Gastrocnemius medialis (tissue), 4 donors: ENCODE data around the gene AAR2. TPM values are rescaled to one million over a fixed set of nuclear protein-coding genes. Genes with fewer than 3 reads are reported as not detected.

Experiments
- ATAC-seq, 2 donors: fragments of 150-250 bp; one replicate each; pipeline ENCODE4 v1.9.1; 2016
- DNase-seq, 2 donors: peaks; one replicate each; pipeline ENCODE4 v3.0.0-alpha.2; 2019
- H3K27ac ChIP-seq, 4 donors: fragments of 200-600 bp; sonication (generic); 1 replicate in 1 of 4; 2 replicates in 3 of 4; pipeline ENCODE4 v1.5.1; 2016 to 2018; ENCODE audit warnings: mild to moderate bottlenecking in 2 of 4, moderate library complexity in 1 of 4
- H3K27me3 ChIP-seq, 3 donors: fragments of 200-600 bp; sonication (generic) in 2 of 3; 1 replicate in 1 of 3; 2 replicates in 2 of 3; pipeline versions ENCODE4 v1.5.1 to v1.6.0; 2016 to 2019; ENCODE audit warnings: mild to moderate bottlenecking in 1 of 3, moderate library complexity in 1 of 3
- H3K36me3 ChIP-seq, 2 donors: fragments of 200-600 bp; sonication (generic) in 1 of 2; one replicate each; pipeline ENCODE4 v1.5.1; 2017 to 2018
- H3K4me1 ChIP-seq, 2 donors: fragments of 200-600 bp; sonication (generic) in 1 of 2; one replicate each; pipeline ENCODE4 v1.5.1; 2016 to 2017; ENCODE audit warnings: mild to moderate bottlenecking in 2 of 2
- H3K4me3 ChIP-seq, 4 donors: fragments of 200-600 bp; sonication (generic) in 3 of 4; 1 replicate in 1 of 4; 2 replicates in 3 of 4; pipeline ENCODE4 v1.5.1; 2016 to 2019; ENCODE audit warnings: mild to moderate bottlenecking in 2 of 4
- H3K9me3 ChIP-seq, 3 donors: fragments of 200-600 bp; sonication (generic) in 2 of 3; 1 replicate in 1 of 3; 2 replicates in 2 of 3; pipeline ENCODE4 v1.5.1; 2016 to 2019
- CTCF ChIP-seq, 5 experiments: fragments of 450-650 bp in 3 of 5; fragments of 200-600 bp in 2 of 5; sonication (generic) in 2 of 5; IDR thresholded peaks in 4 of 5; conservative IDR thresholded peaks in 1 of 5; 1 replicate in 4 of 5; 2 replicates in 1 of 5; pipeline ENCODE4 v1.5.1; 2016 to 2019; ENCODE audit warnings: antibody characterized with exemption in 5 of 5, mild to moderate bottlenecking in 3 of 5, moderate library complexity in 3 of 5
- POLR2A ChIP-seq, 2 donors: fragments of 450-650 bp; IDR thresholded peaks; one replicate each; pipeline ENCODE4 v1.6.1; 2017; ENCODE audit warnings: antibody characterized with exemption in 2 of 2, mild to moderate bottlenecking in 2 of 2, moderate library complexity in 2 of 2
- in situ Hi-C, 4 donors: fragments of 200-750 bp; cut with MboI; loops; one replicate each; pipeline versions ENCODE4 v1.15.0 to v1.8.0; 2017; ENCODE audit warnings: low sequenced_read_pairs in 4 of 4
- intact Hi-C: fragments of 100-400 bp; cut with DNase I; formaldehyde crosslinking; loops from one replicate; pipeline ENCODE4 v1.15.1; 2023; ENCODE audit warnings: low total_unique reads
- total RNA-seq, 4 donors: library from RNA; depleted of rRNA; stranded (reverse); fragments of >200 nt; gene quantifications; one replicate each; pipeline versions ENCODE4 v1.1.0 to v1.2.3, GENCODE V29; 2016

The AAR2 gene
- total RNA-seq, 4 donors from 2014 or later = 18.7 to 24.4 (median 21.2) TPM

DNA sequence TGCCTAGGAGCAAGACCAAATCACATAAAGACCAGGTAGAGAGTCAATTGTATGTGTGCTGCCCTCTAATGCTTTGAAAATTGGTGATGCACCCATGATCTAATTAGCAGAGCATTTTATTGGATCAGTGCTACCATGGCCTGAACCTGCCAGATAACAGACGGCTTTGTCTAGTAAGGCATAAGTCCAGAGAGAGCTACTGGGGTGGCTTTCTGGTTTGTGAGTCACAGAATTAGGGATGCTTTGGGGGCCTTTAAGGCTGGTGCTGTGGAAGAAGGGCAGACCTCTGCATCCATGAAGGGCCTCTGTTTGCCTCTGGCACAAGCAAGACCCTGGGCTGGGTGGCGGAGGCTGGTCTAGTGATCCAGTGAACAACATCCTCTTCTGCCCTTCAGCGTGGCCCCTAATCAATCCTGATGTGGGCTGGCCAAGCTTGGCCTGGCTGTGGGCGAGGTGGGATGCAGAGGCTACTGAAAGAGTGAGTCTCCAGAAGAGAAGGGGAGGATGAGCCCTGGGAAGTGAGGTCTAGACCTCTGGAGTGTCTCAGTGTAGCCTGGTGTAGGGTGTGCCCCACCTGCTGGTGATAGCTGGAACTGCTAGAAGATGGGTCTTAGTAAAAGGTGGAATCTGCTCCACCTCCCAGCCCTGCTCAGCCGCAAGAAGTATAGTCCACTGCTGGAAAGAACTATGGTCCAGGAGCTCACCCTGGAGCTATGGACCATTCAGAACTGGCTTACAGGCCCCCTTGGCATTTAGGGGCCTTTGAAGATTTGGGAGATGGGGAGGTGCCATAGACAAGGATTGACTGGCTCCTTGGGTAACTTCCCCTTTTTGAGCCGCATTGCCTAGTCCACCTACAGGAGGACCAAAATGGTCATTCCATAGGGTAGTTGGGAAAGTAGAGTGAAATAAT lies 36.7 kb upstream of the AAR2 start:
- intact Hi-C loops (loop anchor here (1.0 to 5.0 kb wide), 3 partner anchors 43 to 688 kb away; no protein-coding TSS in a partner anchor), in situ Hi-C loops (loop anchor here (5.0 to 25.0 kb wide), 5 partner anchors 235 to 413 kb away; partner anchors contain the start of gene RAB5IF (in 1 of the 4))
- ATAC-seq = peak; percentile 73 to 86
- no peaks in the 10 kb centered on the region for H3K9me3 ChIP-seq
- H3K4me3 ChIP-seq = no peak overlapping the region
- peaks cover 0 to 4% of the 10 kb centered on the region in 2 donors for H3K4me1 ChIP-seq
- no peaks in the 10 kb centered on the region for H3K36me3 ChIP-seq
- no peak overlapping the region for H3K27ac ChIP-seq
- TF ChIP-seq CTCF (IDR thresholded peaks at IDR 0.05 in 4 of 5, conservative IDR thresholded peaks at IDR 0.05 in 1 of 5) (peak; percentile 73 to 90 (median 85)), POLR2A (IDR thresholded peaks at IDR 0.05) (no peak)
- H3K27me3 ChIP-seq = no peaks in the 10 kb centered on the region
- DNase-seq = peak; percentile 37 to 74

DNA sequence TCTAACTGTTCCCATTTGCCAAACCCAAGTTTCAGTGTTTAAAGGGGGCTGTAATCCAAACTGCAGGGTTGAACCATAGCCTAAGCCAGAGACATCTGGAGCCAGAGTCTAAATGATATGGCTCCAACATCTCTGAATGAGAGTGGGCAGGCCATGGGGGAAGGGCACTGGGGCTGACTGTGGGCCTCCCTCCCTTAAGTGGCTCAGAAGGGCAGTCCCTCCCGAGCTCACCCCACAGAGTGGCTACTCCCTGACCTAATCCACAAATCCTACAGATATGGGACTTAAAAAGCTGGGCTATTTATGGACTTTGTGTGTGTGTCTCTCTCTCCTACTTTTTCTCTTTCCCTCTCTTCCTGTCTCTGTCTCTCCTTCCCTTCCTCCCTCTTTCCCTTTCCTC lies 35.8 kb upstream of the AAR2 start:
- H3K27me3 ChIP-seq = no peaks in the 10 kb centered on the region
- DNase-seq (no peak), ATAC-seq (no peak)
- H3K4me3 ChIP-seq = no peak overlapping the region
- no peak overlapping the region for H3K27ac ChIP-seq
- no peaks in the 10 kb centered on the region for H3K36me3 ChIP-seq
- peaks cover 0 to 4% of the 10 kb centered on the region in 2 donors for H3K4me1 ChIP-seq
- in situ Hi-C loops = loop anchor here (5.0 to 25.0 kb wide), 5 partner anchors 234 to 412 kb away; partner anchors contain the start of gene RAB5IF (in 1 of the 4)
- no peaks in the 10 kb centered on the region for H3K9me3 ChIP-seq
- no peak for TF ChIP-seq POLR2A (IDR thresholded peaks at IDR 0.05)
- TF ChIP-seq CTCF (IDR thresholded peaks at IDR 0.05 in 4 of 5, conservative IDR thresholded peaks at IDR 0.05 in 1 of 5) = no peak
- intact Hi-C loops = loop anchor here (5.0 kb wide), 1 partner anchor 687 kb away; no protein-coding TSS in a partner anchor

- no peak for ATAC-seq
- H3K4me1 ChIP-seq = peaks cover 0 to 4% of the 10 kb centered on the region in 2 donors
- no peak for DNase-seq
- intact Hi-C loops (loop anchor here (5.0 kb wide), 1 partner anchor 686 kb away; no protein-coding TSS in a partner anchor), in situ Hi-C loops (loop anchor here (5.0 to 25.0 kb wide), 5 partner anchors 234 to 411 kb away; partner anchors contain the start of gene RAB5IF (in 1 of the 4))
- H3K36me3 ChIP-seq = no peaks in the 10 kb centered on the region
- no peaks in the 10 kb centered on the region for H3K9me3 ChIP-seq
- H3K27me3 ChIP-seq = no peaks in the 10 kb centered on the region
- H3K27ac ChIP-seq = no peak overlapping the region
- no peak overlapping the region for H3K4me3 ChIP-seq
- TF ChIP-seq CTCF (IDR thresholded peaks at IDR 0.05 in 4 of 5, conservative IDR thresholded peaks at IDR 0.05 in 1 of 5) (no peak), POLR2A (IDR thresholded peaks at IDR 0.05) (no peak)
Measured at GRCh38 chr20:36201198-36201597, 35.1 kb upstream of the AAR2 start.

DNA sequence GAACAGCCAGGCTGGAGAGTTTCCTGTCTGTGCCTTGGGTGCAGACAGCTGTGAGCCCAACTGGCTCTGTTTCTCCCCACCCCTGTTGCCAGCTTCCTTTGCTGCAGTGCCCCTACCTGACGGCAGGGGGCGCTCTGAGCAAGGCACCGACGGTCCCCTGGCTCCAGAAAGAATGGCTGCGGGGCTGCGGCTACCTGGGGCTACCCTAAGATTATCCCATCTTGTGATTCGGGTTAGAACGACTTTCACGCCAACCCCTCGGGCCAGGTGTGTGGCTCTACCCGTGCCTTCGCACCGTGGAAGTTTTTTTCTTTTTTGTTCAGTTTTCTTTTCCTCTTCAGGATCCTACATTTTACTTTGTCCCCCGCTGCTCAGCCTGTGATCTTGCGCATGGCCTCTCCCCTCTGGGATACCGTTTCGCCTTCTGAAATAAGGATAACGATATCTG lies 33.4 kb upstream of the AAR2 start:
- DNase-seq (peak; percentile 16 to 56), ATAC-seq (peak; percentile 29 to 70)
- Histone ChIP-seq H3K9me3 (no peaks in the 10 kb centered on the region), H3K36me3 (no peaks in the 10 kb centered on the region), H3K27ac (no peak overlapping the region), H3K4me3 (no peak overlapping the region), H3K27me3 (no peaks in the 10 kb centered on the region), H3K4me1 (peaks cover 0 to 4% of the 10 kb centered on the region in 2 donors)
- in situ Hi-C loops = loop anchor here (5.0 to 25.0 kb wide), 5 partner anchors 232 to 409 kb away; partner anchors contain the start of gene RAB5IF (in 1 of the 4)
- intact Hi-C loops = loop anchor here (1.0 to 5.0 kb wide), 3 partner anchors 236 to 684 kb away; partner anchors contain the start of gene RAB5IF
- peak; percentile 90 to 96 (median 92) for TF ChIP-seq CTCF (IDR thresholded peaks at IDR 0.05 in 4 of 5, conservative IDR thresholded peaks at IDR 0.05 in 1 of 5)
- no peak for TF ChIP-seq POLR2A (IDR thresholded peaks at IDR 0.05)
